HG03520 (cell line): ENCODE data around the gene RIPOR2.
"Not testable (repeated sequence)": the region's sequence is repeated elsewhere in the genome, so short reads cannot be mapped to it uniquely, and the experiment has no call there.

Source experiments
- ATAC-seq: cut with Tn5 transposase; IDR thresholded peaks from one replicate; pipeline ENCODE4 v1.9.1; 2021; ENCODE audit warnings: mild to moderate bottlenecking, moderate library complexity; ENCODE audit not compliant: unreplicated experiment

Gene RIPOR2

GRCh38 chr6:24926647-24927046 lies 9.1 kb downstream of the RIPOR2 start:
- not testable (repeated sequence) for ATAC-seq

- no peak for ATAC-seq
Observed at GRCh38 chr6:24926192-24926591, 9.6 kb downstream of the RIPOR2 start.

- ATAC-seq = no peak
Observed at GRCh38 chr6:24925661-24926060, 10.1 kb downstream of the RIPOR2 start.

- no peak for ATAC-seq
Observed at GRCh38 chr6:24924580-24925356, 11.0 kb downstream of the RIPOR2 start.

- no peak for ATAC-seq
Observed at GRCh38 chr6:24923885-24924401, 11.8 kb downstream of the RIPOR2 start.

GRCh38 chr6:24922814-24923213 lies 12.9 kb downstream of the RIPOR2 start:
- no peak for ATAC-seq

GRCh38 chr6:24922170-24922569 lies 13.6 kb downstream of the RIPOR2 start:
- no peak for ATAC-seq

- no peak for ATAC-seq
Observed at GRCh38 chr6:24920136-24920535, 15.6 kb downstream of the RIPOR2 start.

- peak; percentile 42 for ATAC-seq
Observed at GRCh38 chr6:24919056-24919892, 16.5 kb downstream of the RIPOR2 start.

- ATAC-seq = no peak
Observed at GRCh38 chr6:24918641-24919055, 17.1 kb downstream of the RIPOR2 start.

GRCh38 chr6:24916496-24916895 lies 19.3 kb downstream of the RIPOR2 start:
- ATAC-seq = no peak

- no peak for ATAC-seq
Observed at GRCh38 chr6:24915641-24916040, 20.1 kb downstream of the RIPOR2 start.

GRCh38 chr6:24914082-24914481 lies 21.7 kb downstream of the RIPOR2 start:
- not testable (repeated sequence) for ATAC-seq

- ATAC-seq = no peak
Observed at GRCh38 chr6:24911796-24912382, 23.9 kb downstream of the RIPOR2 start.

- ATAC-seq = peak; percentile 25
Observed at GRCh38 chr6:24910961-24911725, 24.6 kb downstream of the RIPOR2 start.

- ATAC-seq = peak; percentile 42
Observed at GRCh38 chr6:24910331-24910960, 25.3 kb downstream of the RIPOR2 start.

- no peak for ATAC-seq
Observed at GRCh38 chr6:24909241-24910216, 26.2 kb downstream of the RIPOR2 start.

GRCh38 chr6:24908650-24909035 lies 27.1 kb downstream of the RIPOR2 start:
- ATAC-seq = no peak
